GM19324 (cell line): ENCODE data around the gene CCT6A.
"Not testable (repeated sequence)": the region's sequence is repeated elsewhere in the genome, so short reads cannot be mapped to it uniquely, and the experiment has no call there.

Experiments used
- ATAC-seq: cut with Tn5 transposase; IDR thresholded peaks from one replicate; pipeline ENCODE4 v1.9.1; 2021; ENCODE audit warnings: mild to moderate bottlenecking, moderate library complexity; ENCODE audit not compliant: unreplicated experiment, low FRiP score

CCT6A gene

DNA sequence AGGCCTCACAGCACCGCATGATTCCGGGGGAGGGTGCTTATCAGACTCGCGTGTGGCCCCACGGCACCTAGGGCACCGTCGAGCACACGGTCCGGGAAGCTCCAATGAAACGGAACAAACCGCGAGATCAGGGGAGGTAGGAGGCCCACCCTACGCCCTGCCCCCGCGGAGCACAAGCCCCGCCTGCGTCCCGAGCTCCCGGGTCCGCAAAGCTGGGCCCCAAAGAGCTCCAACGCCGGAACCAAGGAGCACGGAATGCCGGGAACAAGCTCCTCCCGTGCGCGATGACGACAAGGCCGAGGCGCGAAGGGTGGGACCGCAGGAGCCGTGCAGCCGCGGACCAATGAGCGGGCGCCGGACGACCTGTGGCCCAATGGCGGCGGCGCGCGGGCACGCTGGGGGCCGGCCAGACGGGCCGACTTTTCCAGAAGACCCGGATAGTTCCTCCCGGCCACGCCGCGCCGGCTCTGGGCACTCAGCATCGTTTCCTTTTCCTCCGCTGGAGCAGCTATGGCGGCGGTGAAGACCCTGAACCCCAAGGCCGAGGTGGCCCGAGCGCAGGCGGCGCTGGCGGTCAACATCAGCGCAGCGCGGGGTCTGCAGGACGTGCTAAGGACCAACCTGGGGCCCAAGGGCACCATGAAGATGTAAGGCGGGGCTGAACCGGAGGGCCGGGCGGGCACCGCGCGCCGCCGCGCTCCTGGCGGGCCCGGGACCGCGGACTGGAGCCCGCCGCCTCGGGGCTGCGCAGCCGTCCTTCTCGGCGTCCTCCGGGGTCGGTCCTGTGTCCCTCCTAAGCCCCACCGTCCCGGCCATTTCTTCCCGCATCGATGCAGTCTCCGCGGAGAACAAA, at the start of gene CCT6A, which contains the start of gene PSPH:
Gene CCT6A, plus strand, starts transcription at position 427 of the 853 bp plus-strand sequence. Its CDS starts 84 bp downstream, at position 511.
Gene PSPH, minus strand, starts transcription at position 106 of the 853 bp plus-strand sequence. CDS start 30,232 bp downstream, outside the sequence.
- ATAC-seq: peak; percentile 97

DNA sequence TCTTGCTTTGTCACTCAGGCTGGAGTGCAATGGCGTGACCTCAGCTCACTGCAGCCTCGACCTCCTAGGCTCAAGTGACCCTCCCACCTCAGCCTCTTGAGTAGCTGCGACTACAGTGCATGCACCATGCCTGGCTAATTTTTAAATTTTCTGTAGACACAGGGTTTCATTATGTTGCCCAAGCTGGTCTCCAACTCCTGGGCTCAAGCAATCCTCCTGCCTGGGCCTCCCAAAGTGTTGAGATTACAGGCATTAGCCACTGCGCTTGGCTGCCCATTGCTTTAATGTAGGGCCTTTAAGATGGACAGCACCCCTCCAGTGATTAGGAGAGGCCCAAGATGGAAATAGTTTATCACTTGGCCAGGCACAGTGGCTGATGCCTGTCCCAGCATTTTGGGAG, 47.8 kb upstream of the CCT6A start:
- ATAC-seq: no peak

- no peak for ATAC-seq
Measured at GRCh38 chr7:56007167-56007652, 44.4 kb upstream of the CCT6A start.

DNA sequence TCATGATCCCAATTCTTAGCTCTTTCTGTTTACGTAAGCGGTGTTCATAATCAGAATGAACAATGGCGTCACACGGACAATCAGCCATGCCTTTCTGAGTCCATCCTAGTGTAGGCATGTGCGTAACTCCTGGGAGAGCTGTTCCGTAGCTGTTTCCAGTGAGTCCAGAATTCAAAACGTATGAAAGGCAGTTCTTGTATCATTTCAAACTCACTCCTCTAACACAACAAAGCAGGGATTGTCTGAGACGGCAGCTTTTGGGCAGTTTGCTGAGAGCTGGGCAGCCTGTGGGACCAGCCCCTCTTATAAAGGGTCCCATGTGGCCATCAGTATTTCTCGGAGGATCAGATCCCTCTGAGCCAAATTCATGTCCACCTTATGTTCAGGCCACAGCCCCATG, 43.7 kb upstream of the CCT6A start:
- ATAC-seq: no peak

GRCh38 chr7:56009695-56010094, 41.9 kb upstream of the CCT6A start:
- ATAC-seq: no peak

- ATAC-seq: not testable (repeated sequence)
Measured at GRCh38 chr7:56017015-56017414, 34.5 kb upstream of the CCT6A start.

DNA sequence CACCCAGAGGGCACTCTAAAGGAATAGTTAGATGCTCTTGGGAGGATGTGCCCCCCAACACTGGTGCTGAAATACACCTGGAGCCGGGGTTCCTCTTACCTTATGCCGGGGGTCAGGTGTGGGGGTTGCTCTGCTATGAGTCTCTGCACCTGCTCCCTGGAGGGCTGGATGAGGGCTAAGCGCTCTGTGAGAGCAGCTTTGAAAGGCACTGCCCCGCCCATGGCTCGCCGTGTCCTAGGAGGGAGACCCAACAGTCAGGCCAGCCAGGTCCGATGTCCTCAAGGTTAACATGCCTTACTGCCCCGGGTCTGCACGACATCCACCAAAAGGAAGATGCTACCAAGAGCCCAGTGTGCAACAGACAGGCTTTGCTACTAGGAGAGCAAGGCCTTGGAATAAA, 32.1 kb upstream of the CCT6A start:
- ATAC-seq: no peak

GRCh38 chr7:56023500-56023899, 28.1 kb upstream of the CCT6A start:
- no peak for ATAC-seq

- no peak for ATAC-seq
Measured at GRCh38 chr7:56026538-56026937, 25.0 kb upstream of the CCT6A start.

DNA sequence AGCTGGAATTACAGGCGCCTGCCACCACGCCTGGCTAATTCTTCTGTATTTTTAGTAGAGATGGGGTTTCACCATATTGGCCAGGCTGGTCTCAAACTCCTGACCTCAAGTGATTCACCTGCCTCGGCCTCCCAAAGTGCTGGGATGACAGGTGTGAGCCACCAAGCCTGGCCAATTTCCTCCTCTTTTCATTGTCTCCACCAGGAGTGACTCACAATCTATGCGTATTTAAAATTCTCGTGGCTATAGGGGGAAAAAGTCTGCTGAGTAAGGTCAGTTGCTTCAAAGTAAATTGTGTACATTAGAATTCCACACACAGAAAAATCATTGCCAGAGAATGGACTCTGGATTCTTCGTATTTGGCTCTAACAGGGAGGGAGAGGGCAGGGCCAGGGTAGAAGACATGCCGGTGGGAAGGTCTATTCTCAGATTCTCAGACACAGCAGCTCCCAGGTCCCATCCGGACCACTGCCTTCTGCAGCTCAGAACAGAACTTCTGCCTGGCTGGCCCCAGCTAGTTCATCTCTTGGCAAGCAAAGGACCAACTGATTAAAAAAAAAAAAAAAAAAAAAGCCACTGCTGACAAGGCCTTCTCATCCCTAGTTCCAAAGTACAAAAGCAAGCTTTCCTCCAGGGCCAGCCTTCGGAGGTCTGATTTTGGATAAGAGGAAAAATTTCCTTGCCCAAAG, 22.5 kb upstream of the CCT6A start:
- ATAC-seq: no peak

DNA sequence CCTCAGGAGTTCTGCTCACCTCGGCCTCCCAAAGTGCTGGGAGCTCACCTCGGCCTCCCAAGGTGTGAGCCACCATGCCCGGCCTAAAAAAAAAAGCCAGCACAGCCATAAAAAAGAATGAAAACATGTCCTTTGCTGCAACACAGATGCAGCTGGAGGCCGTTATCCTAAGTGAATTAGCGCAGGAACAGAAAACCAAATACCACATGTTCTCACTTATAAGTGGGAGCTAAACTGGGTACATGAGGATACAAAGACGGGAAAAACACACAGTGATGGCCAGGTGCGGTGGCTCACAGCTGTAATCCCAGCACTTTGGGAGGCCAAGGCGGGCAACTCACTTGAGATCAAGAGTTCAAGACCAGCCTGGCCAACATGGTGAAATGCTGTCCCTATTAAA, 21.2 kb upstream of the CCT6A start:
- no peak for ATAC-seq

GRCh38 chr7:56031556-56031955, 20.0 kb upstream of the CCT6A start:
- not testable (repeated sequence) for ATAC-seq

- ATAC-seq: not testable (repeated sequence)
Measured at GRCh38 chr7:56032578-56032977, 19.0 kb upstream of the CCT6A start.

DNA sequence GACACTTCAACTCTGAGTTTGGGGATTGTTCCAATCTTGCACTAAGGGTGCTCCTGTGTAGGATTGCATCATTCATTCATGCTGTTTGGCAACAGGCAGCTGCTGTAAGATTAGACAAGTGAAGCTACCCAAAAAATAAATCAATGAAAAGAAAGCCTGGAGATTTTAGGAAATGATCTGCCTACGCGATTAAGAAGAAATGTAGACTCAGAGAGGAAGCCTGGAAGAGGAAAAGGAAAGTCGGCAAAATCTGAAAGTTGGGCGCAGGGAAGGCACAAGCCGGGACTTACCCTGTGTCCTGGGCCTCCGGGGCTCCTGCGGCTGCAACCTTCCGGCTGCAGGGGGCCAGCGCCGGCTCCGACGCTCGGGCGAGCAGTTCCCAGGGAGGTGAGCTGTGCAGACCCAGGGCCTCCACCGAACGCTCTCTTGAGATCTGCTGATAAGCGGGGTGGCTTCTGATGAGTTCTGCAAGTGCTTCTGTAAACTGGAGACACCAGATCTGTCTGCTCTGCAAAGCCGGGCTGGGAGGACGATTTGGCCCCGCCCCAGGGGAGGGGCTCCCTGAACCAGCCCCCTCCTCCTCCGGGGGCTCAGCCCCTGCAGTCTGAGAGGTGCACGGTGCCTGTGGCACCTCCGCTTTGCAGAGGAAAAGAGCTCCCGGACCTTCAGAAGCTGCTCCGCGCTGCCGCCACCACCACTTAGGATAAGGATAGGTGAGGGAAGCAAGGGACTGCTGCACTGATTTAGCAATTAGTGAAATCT, 17.7 kb upstream of the CCT6A start:
- peak; percentile 99 for ATAC-seq

DNA sequence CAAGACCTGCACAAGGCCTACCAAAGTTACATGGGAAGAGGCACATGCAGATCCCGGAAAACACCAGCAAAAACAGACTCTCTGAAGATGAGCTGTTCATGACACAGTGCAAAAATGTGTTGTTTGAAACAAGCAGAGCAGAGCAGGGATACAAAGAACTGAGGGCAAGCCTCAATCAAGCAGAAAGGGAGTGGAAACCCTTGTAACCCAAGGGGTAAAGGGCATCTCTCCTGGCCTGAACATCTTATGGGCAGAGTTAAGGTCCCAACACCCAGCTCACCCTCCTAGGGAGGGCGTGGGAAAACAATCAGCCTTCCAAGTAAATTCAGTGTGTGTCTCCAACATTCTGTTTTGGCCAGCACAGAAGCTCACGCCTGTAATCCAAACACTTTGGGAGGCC, 10.8 kb upstream of the CCT6A start:
- no peak for ATAC-seq

DNA sequence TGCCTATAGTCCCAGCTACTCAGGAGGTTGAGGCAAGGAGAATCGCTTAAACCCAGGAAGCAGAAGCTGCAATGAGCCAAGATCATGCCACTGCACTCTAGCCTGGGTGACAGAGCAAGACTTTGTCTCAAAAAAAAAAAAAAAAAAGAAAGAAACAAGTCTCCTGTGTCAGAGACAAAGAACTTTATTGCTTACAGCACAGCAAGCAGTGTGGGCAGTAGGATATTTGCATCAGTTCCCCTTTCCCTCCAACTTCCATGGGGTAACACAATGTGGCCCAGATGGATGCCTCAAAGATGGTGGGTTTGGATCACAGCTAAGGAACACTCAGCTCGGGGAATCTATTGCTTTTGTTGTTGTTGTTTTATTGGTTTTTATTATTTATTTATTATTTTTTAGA, 5.8 kb upstream of the CCT6A start:
- ATAC-seq: not testable (repeated sequence)

DNA sequence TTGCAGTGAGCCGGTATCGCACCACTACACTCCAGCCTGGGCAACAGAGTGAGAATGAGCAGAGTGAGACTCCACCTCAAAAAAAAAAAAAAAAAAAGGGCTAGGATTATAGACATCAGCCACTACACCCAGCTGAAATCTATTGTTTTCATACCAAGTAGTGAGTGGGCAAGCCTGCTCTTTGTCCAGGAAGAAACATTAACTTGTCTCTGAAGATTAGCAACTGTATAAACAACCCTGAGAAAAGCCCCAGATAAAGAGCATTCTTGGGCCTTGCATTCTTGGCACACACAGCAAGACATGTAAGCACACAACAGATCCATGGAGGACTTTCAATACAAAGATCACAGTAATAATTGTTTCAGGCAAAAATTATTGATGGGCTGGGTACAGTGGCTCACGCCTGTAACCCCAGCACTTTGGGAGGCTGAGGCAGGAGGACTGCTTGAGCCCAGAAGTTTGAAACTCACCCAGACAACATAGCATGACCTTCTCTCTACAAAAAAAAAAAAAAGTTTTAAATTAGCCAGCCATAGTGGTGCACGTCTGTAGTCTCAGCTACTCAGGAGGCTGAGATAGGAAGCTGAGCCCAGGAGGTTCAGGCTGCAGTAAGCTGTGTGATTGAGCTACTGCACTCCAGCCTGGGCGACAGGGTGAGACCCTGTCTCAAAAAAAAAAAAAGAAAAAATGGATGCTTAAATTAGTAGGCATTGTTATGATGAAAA, 4.7 kb upstream of the CCT6A start:
- no peak for ATAC-seq

- ATAC-seq: not testable (repeated sequence)
Measured at GRCh38 chr7:56047446-56048116, 4.0 kb upstream of the CCT6A start.

DNA sequence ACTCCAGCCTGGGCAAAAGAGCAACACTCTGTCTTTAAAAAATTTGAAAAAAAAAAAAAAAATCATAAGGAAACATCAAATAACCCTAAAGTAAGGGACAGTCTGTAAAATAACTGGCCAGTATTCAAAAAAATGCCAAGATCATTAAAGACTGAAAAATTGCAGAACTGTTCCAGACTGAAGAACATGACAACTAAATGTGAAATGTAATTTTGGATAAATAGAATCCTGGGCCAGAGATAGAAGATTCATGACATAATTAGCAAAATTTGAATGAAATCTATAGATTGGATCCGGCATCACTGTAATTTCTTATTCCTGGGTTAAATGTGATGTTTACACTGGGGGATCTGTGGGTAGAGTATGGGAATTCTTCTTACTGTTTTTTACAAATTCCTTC, 3.3 kb upstream of the CCT6A start:
- no peak for ATAC-seq

DNA sequence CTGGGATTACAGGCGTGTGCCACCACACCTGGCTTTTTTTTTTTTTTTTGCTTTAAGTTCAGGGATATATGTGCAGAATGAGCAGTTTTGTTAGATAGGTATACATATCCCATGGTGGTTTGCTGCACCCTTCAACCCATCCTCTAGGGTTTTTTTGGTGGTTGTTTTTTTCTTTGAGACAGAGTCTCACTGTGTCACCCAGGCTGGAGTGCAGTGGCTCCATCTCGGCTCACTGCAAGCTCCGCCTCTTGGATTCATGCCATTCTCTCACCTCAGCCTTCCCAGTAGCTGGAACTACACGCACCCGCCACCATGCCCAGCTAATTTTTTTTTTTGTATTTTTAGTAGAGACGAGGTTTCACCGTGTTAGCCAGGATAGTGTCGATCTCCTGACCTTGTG, 2.8 kb upstream of the CCT6A start:
- not testable (repeated sequence) for ATAC-seq
